Measurements from ENCODE around the gene PLA2G2D.

DNA sequence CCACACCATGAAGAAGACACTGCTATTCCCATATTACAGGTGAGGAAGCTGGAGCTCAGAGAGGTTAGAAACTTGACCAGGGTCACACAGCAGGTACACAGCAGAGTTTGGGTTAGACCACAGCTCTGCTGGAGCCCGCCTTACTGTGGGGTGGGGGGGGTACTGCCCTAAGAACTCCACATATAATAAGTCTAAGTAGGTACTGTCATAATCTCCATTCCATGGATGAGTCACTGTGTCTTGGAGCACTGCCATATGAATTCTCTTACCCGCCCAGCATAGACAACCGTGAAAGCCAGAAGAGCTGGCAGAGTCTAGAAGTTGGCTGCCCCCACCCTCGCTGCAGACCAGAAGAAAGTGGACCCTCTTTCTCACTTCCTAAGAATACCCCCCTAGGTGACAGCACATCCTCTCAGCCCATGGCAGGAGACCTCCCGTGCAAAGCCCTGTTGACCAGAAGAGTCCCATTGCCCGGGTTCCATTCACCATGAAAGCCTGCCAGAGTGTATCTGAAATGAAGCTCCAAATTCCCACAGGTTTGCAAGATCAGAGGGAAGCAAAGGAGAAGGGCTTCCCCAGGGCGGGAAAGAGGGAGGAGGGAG, 5.2 kb upstream of the PLA2G2D start:
- TF ChIP-seq YY1 (IDR thresholded peaks at IDR 0.05; ENCODE audit: insufficient read depth, insufficient read length) (no peak), ZNF274 (IDR thresholded peaks at IDR 0.05; ENCODE audit: low read depth, low read length) (no peak)
